OCI-LY7 (cell line): Measurements from ENCODE around the gene DPEP3. TPM values are rescaled to one million over a fixed set of nuclear protein-coding genes. Genes with fewer than 3 reads are reported as not detected.

Source experiments
- BruUV-seq: library from RNA; stranded (reverse); fragments of 400-500 nt; replicated peaks from 2 replicates; lab custom pipeline; 2021; lab: Mats Ljungman, UMichigan
- CTCF ChIA-PET: fragments of 300-600 bp; sonication (Branson Sonifier 250); formaldehyde crosslinking; loops from one replicate; lab custom pipeline; 2022; ENCODE audit warnings: antibody characterized with exemption; ENCODE audit not compliant: unreplicated experiment; lab: Charles Lee
- POLR2A ChIA-PET: fragments of 300-600 bp; sonication (Branson Sonifier 250); formaldehyde crosslinking; loops from one replicate; lab custom pipeline; 2022; ENCODE audit warnings: antibody characterized with exemption; lab: Charles Lee
- DNase-seq: peaks from one replicate; pipeline ENCODE4 v3.0.0-alpha.2; 2015; ENCODE audit warnings: low spot score
- H2AFZ ChIP-seq: fragments of 200-600 bp; sonication (generic), shearing (Covaris generic); 2 replicates; pipeline ENCODE4 v1.6.1; 2014; ENCODE audit warnings: mild to moderate bottlenecking, antibody characterized with exemption, low read length, moderate library complexity
- H3K27ac ChIP-seq: fragments of 200-600 bp; sonication (generic); 2 replicates; pipeline ENCODE4 v1.5.1; 2014; ENCODE audit warnings: mixed run types, low read depth, mild to moderate bottlenecking, moderate library complexity, low read length, inconsistent platforms; ENCODE audit not compliant: poor library complexity, severe bottlenecking
- H3K36me3 ChIP-seq: fragments of 200-600 bp; sonication (generic); 2 replicates; pipeline ENCODE4 v1.6.1; 2014; ENCODE audit warnings: mild to moderate bottlenecking, antibody characterized with exemption, low read length, moderate library complexity, mixed read lengths; ENCODE audit not compliant: insufficient read depth
- H3K4me1 ChIP-seq: fragments of 200-600 bp; sonication (generic); 2 replicates; pipeline ENCODE4 v1.5.1; 2014; ENCODE audit warnings: mild to moderate bottlenecking, low read length; ENCODE audit not compliant: insufficient read depth, poor library complexity, severe bottlenecking
- H3K4me2 ChIP-seq: fragments of 200-600 bp; sonication (generic); 2 replicates; pipeline ENCODE4 v1.6.1; 2014; ENCODE audit warnings: mild to moderate bottlenecking, low read length
- H3K4me3 ChIP-seq: fragments of 200-600 bp; sonication (generic); 2 replicates; pipeline ENCODE4 v1.5.1; 2014; ENCODE audit warnings: mild to moderate bottlenecking, low read depth, low read length; ENCODE audit not compliant: poor library complexity, severe bottlenecking
- H3K79me2 ChIP-seq: fragments of 200-600 bp; sonication (generic); 2 replicates; pipeline ENCODE4 v1.6.1; 2016; ENCODE audit warnings: low read depth, mild to moderate bottlenecking, low read length, moderate library complexity, mixed read lengths; ENCODE audit not compliant: insufficient read depth
- H3K9me2 ChIP-seq: fragments of 200-600 bp; sonication (generic); 2 replicates; pipeline ENCODE4 v1.6.1; 2016; ENCODE audit warnings: mild to moderate bottlenecking, low read length, mixed read lengths; ENCODE audit not compliant: insufficient read depth
- H3K9me3 ChIP-seq: fragments of 200-600 bp; sonication (generic); 2 replicates; pipeline ENCODE4 v1.6.1; 2014; ENCODE audit warnings: mild to moderate bottlenecking, mixed run types, low read length, mixed read lengths
- H4K20me1 ChIP-seq: fragments of 200-600 bp; sonication (generic); 2 replicates; pipeline ENCODE4 v1.6.1; 2014; ENCODE audit warnings: mild to moderate bottlenecking, antibody characterized with exemption, low read length, moderate library complexity, mixed read lengths; ENCODE audit not compliant: insufficient read depth
- CTCF ChIP-seq: fragments of 200-600 bp; sonication (generic); conservative IDR thresholded peaks from 2 replicates; pipeline ENCODE4 v1.5.1; 2014; ENCODE audit warnings: mild to moderate bottlenecking, antibody characterized with exemption, low read length, moderate library complexity, mixed read lengths
- EZH2phosphoT487 ChIP-seq: fragments of 200-600 bp; sonication (generic); IDR thresholded peaks from 2 replicates; pipeline ENCODE4 v1.6.1; 2018; ENCODE audit warnings: low read depth, borderline replicate concordance, mild to moderate bottlenecking, mixed run types, antibody characterized with exemption, low read length, moderate library complexity, mixed read lengths
- intact Hi-C: fragments of 100-400 bp; cut with micrococcal nuclease; formaldehyde crosslinking; loops from one replicate; pipeline ENCODE4 v1.10.0; 2022; ENCODE audit not compliant: unreplicated experiment
- small RNA-seq: library from RNA; depleted of rRNA; stranded (forward); fragments of <200 nt; gene quantifications from one replicate; pipeline ENCODE3, GENCODE V24; 2014
- total RNA-seq, 2 experiments: library from RNA; depleted of rRNA in 1 of 2; stranded (reverse); fragments of >200 nt in 1 of 2; shearing (Covaris generic) in 1 of 2; gene quantifications; 2 replicates each; pipeline ENCODE4 v1.2.3, GENCODE V29; 2014 to 2022

Gene DPEP3
- total RNA-seq, 2 experiments from 2014 or later = not detected

- no peak for DNase-seq
- POLR2A ChIA-PET = no interaction called here
- H4K20me1 ChIP-seq = peaks cover 4% of the 10 kb centered on the region; the same call in 1 of the 2 replicates
Observed at GRCh38 chr16:67927131-67927941, 53.0 kb downstream of the DPEP3 start.

GRCh38 chr16:67926181-67926750, 54.0 kb downstream of the DPEP3 start:
- H3K36me3 ChIP-seq = peaks cover 26% of the 10 kb centered on the region; the same call in 1 of the 2 replicates
- H3K4me1 ChIP-seq = peaks cover 10% of the 10 kb centered on the region
- peak overlapping the region; percentile 1; the same call in 1 of the 2 replicates for H3K4me2 ChIP-seq
- no peaks in the 10 kb centered on the region for H3K79me2 ChIP-seq
- no peak overlapping the region for H3K27ac ChIP-seq
- H2AFZ ChIP-seq = no peak overlapping the region
- no peaks in the 10 kb centered on the region for H3K9me3 ChIP-seq
- H4K20me1 ChIP-seq = peaks cover 4% of the 10 kb centered on the region; the same call in 1 of the 2 replicates
- BruUV-seq = no TSS peak
- intact Hi-C loops = no loop called here
- no peak overlapping the region for H3K4me3 ChIP-seq
- no peak for TF ChIP-seq EZH2phosphoT487
- no peak for TF ChIP-seq CTCF
- H3K9me2 ChIP-seq = no peaks in the 10 kb centered on the region
- CTCF ChIA-PET = interaction anchor here (1.0 to 1.2 kb wide), 2 partner anchors 13 to 43 kb away, joined by 3 read pairs; no protein-coding TSS in a partner anchor
- POLR2A ChIA-PET = no interaction called here
- DNase-seq = no peak

More at GRCh38 chr16:67927131-67927941, 53.0 kb downstream of the DPEP3 start:
- Histone ChIP-seq H3K79me2 (no peaks in the 10 kb centered on the region), H3K27ac (no peak overlapping the region), H3K4me1 (peaks cover 10% of the 10 kb centered on the region), H3K36me3 (peaks cover 31% of the 10 kb centered on the region; the same call in 1 of the 2 replicates), H3K9me3 (no peaks in the 10 kb centered on the region), H3K4me3 (no peak overlapping the region), H3K4me2 (no peak overlapping the region), H3K9me2 (no peaks in the 10 kb centered on the region), H2AFZ (no peak overlapping the region)
- no TSS peak for BruUV-seq
- CTCF ChIA-PET = interaction anchor here (1.2 kb wide), 1 partner anchor 12 kb away, joined by 3 read pairs; no protein-coding TSS in a partner anchor
- TF ChIP-seq EZH2phosphoT487 = no peak
- no peak for TF ChIP-seq CTCF
- intact Hi-C loops = no loop called here

Small RNA genes lying within 50 kb of the gene (small RNA-seq; reads per million reads assigned to genes)
- not detected for gene RNU6-359P

Other genes with a start within 250 kb of the DPEP3 start
- gene RANBP10, start 173.9 kb downstream of the DPEP3 start, total RNA-seq (2014; rRNA removed; shearing (Covaris generic)) = 6.7 and 12.3 TPM in 2 replicates
- 20.0 and 21.4 TPM in 2 replicates for gene RANBP10, start 173.9 kb downstream of the DPEP3 start, total RNA-seq (2022)
- gene TSNAXIP1, start 173.6 kb downstream of the DPEP3 start, total RNA-seq (2014; rRNA removed; shearing (Covaris generic)) = 0.28 and 0.76 TPM in 2 replicates
- 0.68 and 0.91 TPM in 2 replicates for gene TSNAXIP1, start 173.6 kb downstream of the DPEP3 start, total RNA-seq (2022)
- gene THAP11, start 138.2 kb downstream of the DPEP3 start, total RNA-seq (2014; rRNA removed; shearing (Covaris generic)) = 52.9 and 66.3 TPM in 2 replicates
- 38.8 and 39.5 TPM in 2 replicates for gene THAP11, start 138.2 kb downstream of the DPEP3 start, total RNA-seq (2022)
- gene NUTF2, start 133.6 kb downstream of the DPEP3 start, total RNA-seq (2014; rRNA removed; shearing (Covaris generic)) = 168 and 187 TPM in 2 replicates
- 143 and 144 TPM in 2 replicates for gene NUTF2, start 133.6 kb downstream of the DPEP3 start, total RNA-seq (2022)
- gene CENPT, start 132.8 kb downstream of the DPEP3 start, total RNA-seq (2014; rRNA removed; shearing (Covaris generic)) = 74.7 and 85.3 TPM in 2 replicates
- 48.9 and 55.4 TPM in 2 replicates for gene CENPT, start 132.8 kb downstream of the DPEP3 start, total RNA-seq (2022)
- 58.4 and 89.6 TPM in 2 replicates for gene EDC4, start 107.4 kb downstream of the DPEP3 start, total RNA-seq (2014; rRNA removed; shearing (Covaris generic))
- gene EDC4, start 107.4 kb downstream of the DPEP3 start, total RNA-seq (2022) = 86.6 and 100 TPM in 2 replicates
- 0.66 and 1.7 TPM in 2 replicates for gene NRN1L, start 95.6 kb downstream of the DPEP3 start, total RNA-seq (2014; rRNA removed; shearing (Covaris generic))
- 0.80 and 1.2 TPM in 2 replicates for gene NRN1L, start 95.6 kb downstream of the DPEP3 start, total RNA-seq (2022)
- 9.7 and 10.4 TPM in 2 replicates for gene PSKH1, start 87.2 kb downstream of the DPEP3 start, total RNA-seq (2014; rRNA removed; shearing (Covaris generic))
- 23.8 and 27.1 TPM in 2 replicates for gene PSKH1, start 87.2 kb downstream of the DPEP3 start, total RNA-seq (2022)
- 5.9 and 9.6 TPM in 2 replicates for gene CTRL, start 48.6 kb downstream of the DPEP3 start, total RNA-seq (2014; rRNA removed; shearing (Covaris generic))
- gene CTRL, start 48.6 kb downstream of the DPEP3 start, total RNA-seq (2022) = 4.0 and 5.1 TPM in 2 replicates
- 179 and 227 TPM in 2 replicates for gene PSMB10, start 43.6 kb downstream of the DPEP3 start, total RNA-seq (2014; rRNA removed; shearing (Covaris generic))
- gene PSMB10, start 43.6 kb downstream of the DPEP3 start, total RNA-seq (2022) = 89.9 and 98.2 TPM in 2 replicates
- 4.1 and 4.4 TPM in 2 replicates for gene LCAT, start 36.4 kb downstream of the DPEP3 start, total RNA-seq (2014; rRNA removed; shearing (Covaris generic))
- gene LCAT, start 36.4 kb downstream of the DPEP3 start, total RNA-seq (2022) = 9.8 and 10.8 TPM in 2 replicates
- 8.3 and 10.0 TPM in 2 replicates for gene SLC12A4, start 11.9 kb downstream of the DPEP3 start, total RNA-seq (2014; rRNA removed; shearing (Covaris generic))
- 16.7 and 22.5 TPM in 2 replicates for gene SLC12A4, start 11.9 kb downstream of the DPEP3 start, total RNA-seq (2022)
- 0.13 and 0.22 TPM in 2 replicates for gene DPEP2, start 19.0 kb upstream of the DPEP3 start, total RNA-seq (2014; rRNA removed; shearing (Covaris generic))
- 0.23 and 0.37 TPM in 2 replicates for gene DPEP2, start 19.0 kb upstream of the DPEP3 start, total RNA-seq (2022)
- gene DPEP2NB, start 35.4 kb upstream of the DPEP3 start, total RNA-seq (2014; rRNA removed; shearing (Covaris generic)) = 0.72 TPM in 1 of 2 replicates, not detected in the other
- not detected in 2 replicates for gene DPEP2NB, start 35.4 kb upstream of the DPEP3 start, total RNA-seq (2022)
- 27.9 and 31.4 TPM in 2 replicates for gene DDX28, start 42.7 kb upstream of the DPEP3 start, total RNA-seq (2014; rRNA removed; shearing (Covaris generic))
- 16.9 and 18.1 TPM in 2 replicates for gene DDX28, start 42.7 kb upstream of the DPEP3 start, total RNA-seq (2022)
- 19.9 and 20.7 TPM in 2 replicates for gene DUS2, start 42.8 kb upstream of the DPEP3 start, total RNA-seq (2014; rRNA removed; shearing (Covaris generic))
- gene DUS2, start 42.8 kb upstream of the DPEP3 start, total RNA-seq (2022) = 32.4 and 34.7 TPM in 2 replicates
- 60.9 and 73.4 TPM in 2 replicates for gene NFATC3, start 104.9 kb upstream of the DPEP3 start, total RNA-seq (2014; rRNA removed; shearing (Covaris generic))
- gene NFATC3, start 104.9 kb upstream of the DPEP3 start, total RNA-seq (2022) = 76.0 and 91.7 TPM in 2 replicates